Measurements from ENCODE around the gene DDX50.
A peak's percentile ranks its signal among the peaks of the same experiment; 100 is the strongest.

The DDX50 gene

GRCh38 chr10:68988530-68989316 is 87.6 kb downstream of the DDX50 start, which contains the start of gene KIFBP:
TSS of gene KIFBP (plus strand) at chr10:68988803. CDS start at chr10:68988833, 30 bp downstream.
- peak; percentile 86 for DNase-seq

GRCh38 chr10:68989317-68989990 is 88.3 kb downstream of the DDX50 start:
- DNase-seq: no peak

- no peak for DNase-seq
Observed at GRCh38 chr10:68992636-68993440, 91.7 kb downstream of the DDX50 start.

Measured in activated CD8-positive, alpha-beta memory T cell treated with anti-CD3 and anti-CD28 coated beads, Interleukin-2, amount 50 U/mL, for 48 hours (primary cell).